Osteoblast (primary cell): ENCODE measurements around the gene DIAPH3. TPM values are rescaled to one million over a fixed set of nuclear protein-coding genes. Genes with fewer than 3 reads are reported as not detected.

ENCODE experiments used
- DNase-seq: peaks from one replicate; pipeline ENCODE4 v3.0.0; 2011; ENCODE audit warnings: low spot score, mixed read lengths; ENCODE audit not compliant: insufficient read length; ENCODE audit errors: missing footprints
- H2AFZ ChIP-seq: 2 replicates; pipeline ENCODE4 v1.6.0; 2011; ENCODE audit warnings: mild to moderate bottlenecking, low read length
- H3K27ac ChIP-seq: 2 replicates; pipeline ENCODE4 v1.5.1; 2011; ENCODE audit warnings: mild to moderate bottlenecking, low read depth, low read length, moderate library complexity
- H3K27me3 ChIP-seq: 2 replicates; pipeline ENCODE4 v1.6.0; 2012; ENCODE audit warnings: mild to moderate bottlenecking, control low read depth, inconsistent platforms, low read length, moderate library complexity; ENCODE audit not compliant: insufficient read depth
- H3K36me3 ChIP-seq: 2 replicates; pipeline ENCODE4 v1.5.1; 2011; ENCODE audit warnings: mild to moderate bottlenecking, low read length, control low read depth, moderate library complexity; ENCODE audit not compliant: insufficient read depth
- H3K4me1 ChIP-seq: 2 replicates; pipeline ENCODE4 v1.5.1; 2011; ENCODE audit warnings: mild to moderate bottlenecking, low read length, control low read depth, moderate library complexity; ENCODE audit not compliant: insufficient read depth
- H3K4me2 ChIP-seq: 2 replicates; pipeline ENCODE4 v1.6.0; 2011; ENCODE audit warnings: mild to moderate bottlenecking, low read length; ENCODE audit not compliant: insufficient read depth
- H3K4me3 ChIP-seq: fragments of 200-600 bp; sonication (generic); 3 replicates; pipeline ENCODE4 v1.5.1; 2012; ENCODE audit warnings: mild to moderate bottlenecking, low read length, inconsistent platforms; ENCODE audit not compliant: insufficient read depth
- H3K79me2 ChIP-seq: 2 replicates; pipeline ENCODE4 v1.6.0; 2012; ENCODE audit warnings: mild to moderate bottlenecking, low read length, control low read depth, inconsistent platforms; ENCODE audit not compliant: insufficient read depth
- H3K9me3 ChIP-seq: 2 replicates; pipeline ENCODE4 v1.5.1; 2011; ENCODE audit warnings: low read depth, low read length, control low read depth
- H4K20me1 ChIP-seq: 2 replicates; pipeline ENCODE4 v1.6.0; 2012; ENCODE audit warnings: mild to moderate bottlenecking, low read length, control low read depth; ENCODE audit not compliant: insufficient read depth
- CTCF ChIP-seq: IDR thresholded peaks from 2 replicates; pipeline ENCODE4 v1.5.1; 2011; ENCODE audit warnings: mild to moderate bottlenecking, low read depth, low read length, moderate library complexity; ENCODE audit errors: extremely low read depth
- total RNA-seq: library from RNA; depleted of rRNA; stranded (reverse); fragments of >200 nt; gene quantifications from 2 replicates; pipeline ENCODE4 v1.2.3, GENCODE V29; 2012

The DIAPH3 gene
- total RNA-seq, 1 donor = 8.3 TPM

DNA sequence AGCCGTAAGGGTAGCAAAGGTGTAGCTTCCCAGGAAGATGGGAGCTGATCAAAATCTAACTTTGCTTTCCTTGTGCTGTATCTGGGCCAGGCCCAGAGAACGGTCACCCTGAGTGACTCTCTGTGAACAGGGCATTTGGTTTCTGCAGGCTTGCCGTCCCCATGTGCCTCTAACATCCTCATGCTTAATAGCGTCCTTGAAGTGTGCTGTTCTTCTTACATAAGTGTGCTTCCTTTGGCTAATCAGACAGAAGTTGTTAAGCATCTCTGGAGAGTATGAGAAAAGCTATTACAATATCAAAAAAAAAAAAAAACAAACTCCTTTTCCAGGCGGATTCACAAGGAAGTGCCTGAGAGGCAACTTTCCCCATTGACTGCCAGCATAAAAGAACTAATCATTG, 503.7 kb downstream of the DIAPH3 start:
- no peaks in the 10 kb centered on the region for H3K79me2 ChIP-seq
- no peak for DNase-seq
- no peaks in the 10 kb centered on the region for H4K20me1 ChIP-seq
- no peaks in the 10 kb centered on the region for H3K4me1 ChIP-seq
- no peak for TF ChIP-seq CTCF
- no peak overlapping the region for H2AFZ ChIP-seq
- no peak overlapping the region for H3K4me3 ChIP-seq
- H3K9me3 ChIP-seq = no peaks in the 10 kb centered on the region
- no peak overlapping the region for H3K4me2 ChIP-seq
- H3K27ac ChIP-seq = no peak overlapping the region
- H3K36me3 ChIP-seq = no peaks in the 10 kb centered on the region
- H3K27me3 ChIP-seq = no peaks in the 10 kb centered on the region

GRCh38 chr13:59658738-59659330, 504.9 kb downstream of the DIAPH3 start:
- no peaks in the 10 kb centered on the region for H3K27me3 ChIP-seq
- H3K4me3 ChIP-seq = no peak overlapping the region
- no peak for TF ChIP-seq CTCF
- H2AFZ ChIP-seq = no peak overlapping the region
- no peaks in the 10 kb centered on the region for H3K4me1 ChIP-seq
- no peak for DNase-seq
- H3K9me3 ChIP-seq = no peaks in the 10 kb centered on the region
- H3K79me2 ChIP-seq = no peaks in the 10 kb centered on the region
- no peak overlapping the region for H3K27ac ChIP-seq
- no peaks in the 10 kb centered on the region for H4K20me1 ChIP-seq
- H3K36me3 ChIP-seq = no peaks in the 10 kb centered on the region
- no peak overlapping the region for H3K4me2 ChIP-seq

- no peak for TF ChIP-seq CTCF
- Histone ChIP-seq H3K79me2 (no peaks in the 10 kb centered on the region), H3K4me3 (no peak overlapping the region), H2AFZ (no peak overlapping the region), H3K4me2 (no peak overlapping the region), H3K4me1 (no peaks in the 10 kb centered on the region), H3K27me3 (peaks cover 4% of the 10 kb centered on the region), H3K27ac (no peak overlapping the region), H3K9me3 (no peaks in the 10 kb centered on the region), H4K20me1 (no peaks in the 10 kb centered on the region), H3K36me3 (no peaks in the 10 kb centered on the region)
- no peak for DNase-seq
These were observed 505.5 kb downstream of the DIAPH3 start for GRCh38 chr13:59658027-59658737.

DNA sequence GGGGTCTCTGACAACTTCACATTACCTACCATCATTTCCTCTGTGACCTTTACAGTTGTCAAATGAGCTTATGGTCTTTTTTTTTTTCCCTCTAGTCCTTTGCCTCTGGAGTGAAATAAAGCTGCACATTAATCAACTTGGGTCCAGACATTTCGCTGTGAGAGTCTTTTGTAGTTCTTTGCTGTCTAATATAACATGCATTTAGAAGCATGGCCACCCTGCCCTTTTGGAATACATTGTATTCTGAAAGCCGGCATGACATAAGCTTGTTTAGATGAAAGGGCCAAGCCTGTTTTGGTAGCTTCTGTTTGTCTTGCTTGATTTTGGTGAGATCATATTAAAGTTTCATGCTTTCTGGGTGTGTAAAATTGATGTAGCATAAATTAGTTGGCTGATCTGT, 509.8 kb downstream of the DIAPH3 start:
- H3K4me3 ChIP-seq = no peak overlapping the region
- H3K36me3 ChIP-seq = no peaks in the 10 kb centered on the region
- no peaks in the 10 kb centered on the region for H3K79me2 ChIP-seq
- H3K27ac ChIP-seq = no peak overlapping the region
- no peak overlapping the region for H2AFZ ChIP-seq
- TF ChIP-seq CTCF = no peak
- H4K20me1 ChIP-seq = no peaks in the 10 kb centered on the region
- no peaks in the 10 kb centered on the region for H3K4me1 ChIP-seq
- H3K9me3 ChIP-seq = no peaks in the 10 kb centered on the region
- DNase-seq = no peak
- H3K4me2 ChIP-seq = no peak overlapping the region
- peaks cover 4% of the 10 kb centered on the region for H3K27me3 ChIP-seq
